ENCODE results near the gene TTF2. TPM values are rescaled to one million over a fixed set of nuclear protein-coding genes. Genes with fewer than 3 reads are reported as not detected.

TTF2 gene
- total RNA-seq, 2 experiments from 2014 or later, result 96.6 to 96.7 TPM

- ChIA-PET POLR2A (no interaction called here), CTCF (no interaction called here)
Measured at GRCh38 chr1:117112047-117112717, 52.1 kb downstream of the TTF2 start.

DNA sequence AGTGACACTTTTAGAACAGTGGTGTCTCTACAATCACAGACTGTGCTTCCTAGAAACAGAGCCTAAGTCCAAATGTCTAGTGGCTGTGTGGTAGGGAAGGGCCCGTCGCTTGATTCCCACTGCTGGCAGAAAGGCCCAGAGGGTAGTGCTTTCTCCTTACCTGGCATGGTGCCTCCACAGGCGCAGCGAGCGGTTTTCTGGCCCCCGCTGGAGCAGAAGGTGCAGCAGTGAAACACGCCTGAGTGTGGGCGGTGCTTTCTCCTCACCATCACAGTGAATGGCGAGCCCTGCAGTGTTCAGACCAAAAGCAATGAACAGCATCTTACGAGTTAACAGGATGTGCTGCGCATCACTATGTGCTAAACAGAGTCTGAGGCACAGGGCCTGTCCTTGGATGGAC, 53.1 kb downstream of the TTF2 start:
- CTCF ChIA-PET, result no interaction called here

GRCh38 chr1:117114877-117115276, 54.8 kb downstream of the TTF2 start:
- ChIA-PET CTCF (no interaction called here), POLR2A (no interaction called here)

More for the DNA sequence above, 53.1 kb downstream of the TTF2 start:
- POLR2A ChIA-PET, result no interaction called here

DNA sequence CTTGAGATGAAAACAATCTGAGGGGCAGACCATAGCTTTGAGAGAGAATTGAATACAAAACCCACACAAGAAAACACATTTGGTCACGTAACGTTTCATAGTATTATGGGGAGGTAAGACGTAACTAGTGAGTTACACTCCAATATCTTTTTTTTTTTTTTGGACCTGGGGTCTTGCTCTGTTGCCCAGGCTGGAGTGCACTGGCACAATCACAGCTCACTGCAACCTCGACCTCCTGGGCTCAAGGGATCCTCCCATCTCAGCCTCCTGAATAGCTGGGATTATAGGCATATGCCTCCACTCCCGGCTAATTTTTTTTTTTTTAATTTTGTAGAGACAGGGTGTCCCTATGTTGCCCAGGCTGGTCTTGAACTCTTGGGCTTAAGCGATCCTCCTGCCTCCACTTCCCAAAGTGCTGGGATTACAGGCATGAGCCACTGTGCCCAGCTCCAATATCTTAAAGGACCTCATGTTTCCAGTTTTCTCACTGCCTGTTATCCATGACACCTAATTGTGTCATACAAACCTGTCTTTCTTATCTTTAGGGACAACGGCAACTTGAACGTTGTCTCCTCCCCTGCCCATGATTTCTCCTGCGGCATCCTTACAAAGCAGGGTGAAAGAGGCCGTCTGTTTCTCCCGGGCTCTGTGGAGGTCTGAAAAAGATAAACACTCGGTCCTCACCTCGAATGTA, 56.1 kb downstream of the TTF2 start:
- ChIA-PET POLR2A (no interaction called here), CTCF (no interaction called here)

- ChIA-PET POLR2A (no interaction called here), CTCF (no interaction called here)
Measured at GRCh38 chr1:117116784-117117130, 56.6 kb downstream of the TTF2 start.

GRCh38 chr1:117117697-117118096, 57.6 kb downstream of the TTF2 start:
- POLR2A ChIA-PET, result no interaction called here
- CTCF ChIA-PET, result no interaction called here

DNA sequence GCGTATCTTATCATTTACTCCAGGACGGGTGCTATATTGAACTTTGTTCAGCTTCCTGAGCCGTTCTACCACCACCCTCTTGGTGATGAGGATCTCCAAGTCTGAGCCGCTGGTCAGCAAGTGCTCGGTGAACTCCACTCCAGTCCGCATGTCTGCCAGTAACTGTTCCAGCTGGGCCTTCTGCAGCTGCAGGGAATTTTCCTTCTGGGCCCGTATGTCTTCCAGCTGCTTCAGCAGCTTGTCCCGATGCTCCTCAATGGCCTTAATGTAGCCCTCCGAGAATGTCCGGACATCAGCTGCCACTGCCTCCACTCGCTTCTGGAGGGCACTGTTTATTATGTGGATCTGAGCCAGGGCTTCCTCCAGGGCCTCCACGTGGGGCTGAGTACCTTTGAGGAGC, 58.0 kb downstream of the TTF2 start:
- ChIA-PET CTCF (no interaction called here), POLR2A (no interaction called here)

- CTCF ChIA-PET, result interaction anchor here (0.7 to 1.4 kb wide), 2 partner anchors 9 to 12 kb away, joined by 3 to 4 read pairs; no protein-coding TSS in a partner anchor
Measured at GRCh38 chr1:117119144-117119543, 59.0 kb downstream of the TTF2 start.

DNA sequence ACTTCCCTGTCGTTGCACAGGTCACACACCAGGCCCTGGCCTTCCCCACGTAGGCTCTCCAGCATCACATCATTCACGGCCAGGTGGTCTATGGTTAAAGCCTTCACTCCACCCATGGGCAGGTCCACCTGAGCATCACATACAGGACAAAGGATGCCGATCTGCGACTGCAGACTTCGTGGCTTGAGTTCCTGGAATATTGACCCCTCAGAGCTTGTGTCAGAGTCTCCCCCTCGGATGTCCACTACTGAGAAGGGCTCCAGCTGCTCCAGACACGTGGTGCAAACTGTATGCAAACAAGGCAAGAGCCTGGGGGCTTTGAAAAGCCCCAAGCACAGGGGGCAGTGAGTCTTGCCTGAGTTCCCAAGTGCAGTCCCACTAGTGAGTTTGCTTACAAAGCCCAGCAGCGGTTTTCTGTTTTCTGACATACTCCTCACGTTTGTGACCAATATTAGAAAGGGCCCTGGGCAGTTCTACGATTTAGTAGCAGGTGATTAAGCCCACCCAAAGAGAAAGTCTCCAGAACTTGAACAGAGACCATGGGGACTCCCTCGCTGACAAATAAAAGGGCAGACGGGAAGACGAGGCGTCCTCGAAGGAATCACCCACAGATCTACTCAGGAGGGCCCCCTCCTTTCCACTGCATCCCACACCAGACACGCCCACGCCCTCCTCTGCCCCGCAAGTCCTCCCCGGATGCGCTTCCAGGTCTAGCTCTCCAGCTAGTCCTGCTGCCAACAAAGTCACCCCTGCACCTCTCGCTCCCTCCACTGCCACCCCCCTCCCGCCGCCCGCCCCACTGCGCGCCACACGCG, 60.9 kb downstream of the TTF2 start:
- ChIA-PET CTCF (interaction anchor here (2.1 kb wide), 1 partner anchor 53 kb away, joined by 5 read pairs; no protein-coding TSS in a partner anchor), POLR2A (no interaction called here)

More at GRCh38 chr1:117119144-117119543, 59.0 kb downstream of the TTF2 start:
- POLR2A ChIA-PET, result interaction anchor here (1.2 kb wide), 1 partner anchor 60 kb away, joined by 3 read pairs; no protein-coding TSS in a partner anchor

DNA sequence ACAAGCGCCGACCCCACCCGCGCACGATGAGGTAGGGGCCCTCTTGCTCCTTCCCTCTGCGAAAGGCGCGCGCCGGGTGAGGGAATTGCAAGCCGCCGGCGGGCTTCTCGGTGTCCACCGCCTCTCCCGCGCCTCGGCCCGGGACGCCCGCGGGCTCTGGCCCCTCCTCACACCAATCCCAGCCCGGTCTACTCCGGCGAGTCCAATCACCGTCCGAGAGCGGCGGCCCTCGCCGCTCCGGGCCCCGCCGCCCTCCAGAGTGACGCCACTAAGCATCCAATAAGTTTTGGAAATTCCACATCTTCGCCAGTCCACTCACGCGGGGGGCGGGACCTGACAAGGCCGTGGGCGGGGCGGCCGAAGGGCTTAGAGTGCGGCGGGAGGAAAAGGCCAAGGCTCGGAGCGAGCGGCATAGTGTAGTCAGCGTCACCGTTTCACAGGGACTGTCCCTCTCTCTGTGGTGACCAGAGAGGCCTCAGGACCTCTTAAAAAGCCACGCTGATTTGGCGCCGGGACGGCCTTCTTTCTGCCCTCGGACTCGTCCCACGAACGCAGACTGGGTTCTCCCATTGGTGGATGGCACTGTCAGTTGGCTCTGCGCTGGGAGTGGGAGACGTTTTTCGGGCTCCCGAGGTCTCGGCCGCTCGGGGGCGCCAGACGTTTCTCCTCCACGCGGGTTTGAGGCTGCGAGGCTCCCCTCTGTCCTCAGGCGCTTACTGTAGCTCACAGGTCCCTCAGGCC, 61.6 kb downstream of the TTF2 start, which contains the start of gene TRIM45:
Gene TRIM45 (minus strand): TSS at position 161 of the 741 bp plus-strand sequence. CDS start 548 bp downstream, outside the sequence.
- ChIA-PET POLR2A (no interaction called here), CTCF (interaction anchor here (1.2 to 2.1 kb wide), 2 partner anchors 54 to 61 kb away, joined by 3 to 5 read pairs; partner anchors contain the start of gene TTF2)

- ChIA-PET CTCF (interaction anchor here (1.1 to 2.1 kb wide), 3 partner anchors 9 to 62 kb away, joined by 3 to 5 read pairs (median 4); partner anchors contain the start of gene TTF2), POLR2A (no interaction called here)
Measured at GRCh38 chr1:117122330-117123025, 62.4 kb downstream of the TTF2 start.

DNA sequence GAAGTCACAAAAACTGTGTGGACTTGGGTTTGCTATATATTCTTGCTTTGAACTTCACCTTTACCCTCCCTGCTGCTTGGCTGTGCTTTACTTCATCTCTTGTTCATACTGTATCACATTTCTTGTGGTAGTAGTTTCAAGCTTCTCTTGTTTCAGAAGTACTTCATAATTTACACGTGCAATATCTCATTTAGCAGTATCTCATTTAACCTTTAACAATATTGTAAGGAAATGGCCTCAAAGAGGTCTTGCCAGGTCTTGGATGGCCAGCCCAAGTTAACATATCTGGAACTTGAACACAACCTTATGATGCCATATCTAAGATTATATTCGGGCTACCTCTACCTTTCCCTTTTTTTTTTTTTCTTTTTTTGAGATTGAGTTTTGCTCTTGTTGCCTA, 63.1 kb downstream of the TTF2 start:
- POLR2A ChIA-PET, result no interaction called here
- CTCF ChIA-PET, result interaction anchor here (1.1 kb wide), 1 partner anchor 8 kb away, joined by 4 read pairs; no protein-coding TSS in a partner anchor

- POLR2A ChIA-PET, result no interaction called here
- CTCF ChIA-PET, result interaction anchor here (0.6 to 1.0 kb wide), 3 partner anchors 58 to 160 kb away, joined by 3 to 4 read pairs (median 3); no protein-coding TSS in a partner anchor
Measured at GRCh38 chr1:117124661-117125060, 64.5 kb downstream of the TTF2 start.

DNA sequence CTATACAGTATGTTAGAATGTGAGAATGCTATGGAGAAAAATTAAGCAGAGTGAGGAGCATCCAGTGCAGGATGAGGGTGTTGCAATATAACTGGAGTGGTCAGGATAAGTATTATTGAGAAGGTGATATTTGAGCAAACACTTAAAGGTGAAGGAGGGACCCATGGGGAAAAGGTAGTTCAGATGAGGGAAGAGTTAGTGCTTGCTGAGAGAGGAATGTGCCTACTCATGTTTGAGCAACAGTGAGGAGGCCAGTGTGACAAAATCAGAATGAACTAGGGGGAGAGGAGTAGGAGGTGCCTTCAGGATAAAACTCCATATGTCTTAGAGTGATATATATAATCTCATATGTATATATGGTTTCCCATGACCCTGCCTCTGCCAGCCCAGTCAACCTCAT, 67.7 kb downstream of the TTF2 start:
- ChIA-PET POLR2A (no interaction called here), CTCF (interaction anchor here (1.1 to 2.9 kb wide), 5 partner anchors 9 to 67 kb away, joined by 3 to 12 read pairs (median 4); partner anchors contain the start of gene TTF2)

GRCh38 chr1:117128323-117129079, 68.4 kb downstream of the TTF2 start:
- CTCF ChIA-PET, result interaction anchor here (1.0 to 2.9 kb wide), 7 partner anchors 9 to 68 kb away, joined by 3 to 12 read pairs (median 4); partner anchors contain the start of gene TTF2
- POLR2A ChIA-PET, result no interaction called here

- POLR2A ChIA-PET, result no interaction called here
- CTCF ChIA-PET, result interaction anchor here (2.9 kb wide), 1 partner anchor 62 kb away, joined by 12 read pairs; no protein-coding TSS in a partner anchor
Measured at GRCh38 chr1:117130526-117130925, 70.4 kb downstream of the TTF2 start.

DNA sequence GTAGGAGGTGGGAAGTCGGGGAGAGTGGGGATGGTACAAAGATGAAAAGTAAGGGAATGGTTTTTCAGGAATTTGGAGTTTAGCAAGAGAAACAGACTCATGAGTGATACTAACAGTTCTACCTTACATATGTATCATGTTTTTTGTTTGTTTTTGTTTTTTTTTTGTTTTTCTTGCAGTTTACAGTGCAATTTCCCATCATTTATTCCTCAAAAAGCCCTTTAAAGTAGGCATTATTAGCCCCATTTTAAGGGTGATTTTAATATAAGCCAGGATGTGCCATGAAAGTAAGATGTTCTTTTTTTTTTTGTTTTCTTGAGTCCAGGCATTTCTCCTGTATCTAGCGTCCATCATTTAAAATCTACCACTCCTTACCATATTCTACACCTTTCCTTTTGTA, 75.2 kb downstream of the TTF2 start:
- ChIA-PET CTCF (no interaction called here), POLR2A (no interaction called here)

- POLR2A ChIA-PET, result no interaction called here
- CTCF ChIA-PET, result no interaction called here
Measured at GRCh38 chr1:117136749-117137148, 76.6 kb downstream of the TTF2 start.

Measured in activated CD8-positive, alpha-beta memory T cell treated with anti-CD3 and anti-CD28 coated beads for 36 hours (primary cell).